Transverse colon (tissue), 4 donors: ENCODE measurements around the gene SEC23B. TPM values are rescaled to one million over a fixed set of nuclear protein-coding genes. Genes with fewer than 3 reads are reported as not detected.

Source experiments
- DNase-seq: peaks from one replicate; pipeline ENCODE4 v3.0.0-alpha.2; 2019
- H3K27ac ChIP-seq, 4 donors: fragments of 200-600 bp; sonication (generic); 2 replicates each; pipeline ENCODE4 v1.5.1; 2016 to 2018; ENCODE audit warnings: inconsistent platforms in 4 of 4
- H3K27me3 ChIP-seq: fragments of 200-600 bp; sonication (generic); 2 replicates; pipeline ENCODE4 v1.5.1; 2017; ENCODE audit warnings: inconsistent platforms
- H3K36me3 ChIP-seq, 4 donors: fragments of 200-600 bp; sonication (generic); 2 replicates each; pipeline ENCODE4 v1.5.1; 2017 to 2019; ENCODE audit warnings: inconsistent platforms in 4 of 4
- H3K4me1 ChIP-seq, 4 donors: fragments of 200-600 bp; sonication (generic); 2 replicates each; pipeline ENCODE4 v1.5.1; 2017 to 2020; ENCODE audit warnings: inconsistent platforms in 4 of 4
- H3K4me3 ChIP-seq, 4 donors: fragments of 200-600 bp; sonication (generic); 1 replicate in 1 of 4; 2 replicates in 3 of 4; pipeline versions ENCODE4 v1.5.1 to v1.6.1; 2017 to 2019; ENCODE audit warnings: inconsistent platforms in 4 of 4
- H3K9me3 ChIP-seq, 2 donors: fragments of 200-600 bp; sonication (generic); 2 replicates each; pipeline ENCODE4 v1.5.1; 2017 to 2019; ENCODE audit warnings: inconsistent platforms in 2 of 2
- EP300 ChIP-seq: sonication (generic); formaldehyde crosslinking; IDR thresholded peaks from one replicate; pipeline ENCODE4 v1.6.1; 2017; ENCODE audit warnings: antibody characterized with exemption, low read depth
- POLR2A ChIP-seq: fragments of 450-650 bp; IDR thresholded peaks from one replicate; pipeline ENCODE4 v1.6.1; 2016; ENCODE audit warnings: antibody characterized with exemption, mild to moderate bottlenecking, moderate library complexity
- POLR2AphosphoS5 ChIP-seq, 3 donors: sonication (generic); formaldehyde crosslinking; IDR thresholded peaks; one replicate each; pipeline ENCODE4 v1.6.1; 2016; ENCODE audit warnings: antibody characterized with exemption in 3 of 3
- WGBS, 2 donors: methylation state at CpG; one replicate each; pipeline ENCODE4 v1.1.5; 2018; ENCODE audit warnings: low coverage in 1 of 2; 5-methylcytosine and 5-hydroxymethylcytosine counted together
- in situ Hi-C, 4 donors: fragments of 200-750 bp; cut with MboI; loops; one replicate each; pipeline versions ENCODE4 v1.15.0 to v1.15.1; 2017; ENCODE audit warnings: low sequenced_read_pairs in 3 of 4, low pct_ligation_motif_present in 1 of 4, low pct_unique_long_range_greater_than_20kb in 1 of 4
- intact Hi-C: fragments of 100-400 bp; cut with DNase I; formaldehyde crosslinking; loops from one replicate; pipeline ENCODE4 v1.15.1; 2023; ENCODE audit warnings: low total_unique reads
- total RNA-seq, 4 donors: library from RNA; depleted of rRNA; stranded (reverse); fragments of >200 nt; gene quantifications; one replicate each; pipeline ENCODE4 v1.1.0, GENCODE V29; 2016
- TF ChIP-seq, protein P1 (sequence below), 5 experiments: fragments of 200-600 bp in 3 of 5; fragments of 450-650 bp in 2 of 5; sonication (generic) in 3 of 5; IDR thresholded peaks; 1 replicate in 2 of 5; 2 replicates in 3 of 5; pipeline ENCODE4 v1.5.1; 2016 to 2017; ENCODE audit warnings: antibody characterized with exemption in 5 of 5, inconsistent platforms in 3 of 5, mild to moderate bottlenecking in 2 of 5, moderate library complexity in 1 of 5

SEC23B gene
- total RNA-seq, result 10 to 100 TPM; 16.8 to 38.0 (median 30.9) TPM

DNA sequence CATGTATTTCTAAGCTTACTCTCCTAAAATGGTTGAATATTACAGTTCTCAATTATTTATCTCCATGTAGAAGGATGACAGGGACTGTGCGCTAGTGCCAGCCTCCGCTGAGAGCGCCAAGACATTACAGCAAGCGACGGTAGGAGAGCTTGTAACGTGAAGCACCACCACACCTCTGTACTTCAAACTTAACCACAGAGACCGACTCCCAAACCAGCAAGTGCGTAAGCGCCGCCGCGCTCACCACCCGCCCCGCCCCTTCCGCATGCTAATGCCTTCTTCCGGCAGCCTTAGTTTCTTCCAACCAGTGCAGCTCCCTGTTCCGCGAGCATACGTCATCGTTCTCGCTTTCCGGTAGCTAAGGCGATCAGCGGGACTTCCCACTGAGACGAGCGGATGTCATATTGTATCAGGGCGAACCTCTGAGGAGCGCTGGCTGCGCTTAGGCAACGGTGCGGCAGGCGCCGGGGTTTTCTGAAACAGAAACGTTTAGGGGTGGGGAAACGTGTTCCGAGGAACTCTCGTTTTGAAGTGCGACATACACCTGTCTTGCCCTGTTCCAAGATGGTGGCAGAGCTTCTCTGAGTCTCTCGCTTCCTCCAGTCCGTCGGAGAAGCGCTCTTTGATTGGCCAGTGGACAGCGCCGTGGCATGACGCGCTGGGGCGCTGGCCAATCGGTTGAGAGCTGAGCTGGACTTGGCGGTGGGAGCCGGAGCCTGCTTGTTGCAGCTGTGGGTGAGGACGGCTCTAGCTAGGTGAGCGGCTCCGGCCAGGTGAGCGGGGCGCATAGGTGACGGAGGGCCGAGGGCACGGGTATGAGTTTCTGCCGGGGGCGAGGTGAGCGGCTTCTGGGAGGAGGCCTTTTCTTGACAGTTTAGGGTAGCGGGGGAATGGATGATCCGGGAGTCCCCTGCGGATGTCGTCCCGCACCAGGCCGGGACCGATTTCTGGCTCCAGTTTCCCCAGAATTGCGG lies at the start of gene SEC23B:
TSS of gene SEC23B (plus strand) at position 723 of the 974 bp plus-strand sequence. CDS start 2,896 bp downstream, outside the sequence.
- peaks cover 9% of the 10 kb centered on the region for H3K27me3 ChIP-seq
- peak; percentile 99 for DNase-seq
- H3K4me3 ChIP-seq, result peak within 1 kb of the TSS; percentile 53 to 85 (median 80)
- peaks cover 0 to 18% (median 3%) of the 10 kb centered on the region in 4 donors for H3K36me3 ChIP-seq
- in situ Hi-C loops (no loop called here), intact Hi-C loops (no loop called here)
- no peak for TF ChIP-seq EP300
- TF ChIP-seq, protein P1, sequence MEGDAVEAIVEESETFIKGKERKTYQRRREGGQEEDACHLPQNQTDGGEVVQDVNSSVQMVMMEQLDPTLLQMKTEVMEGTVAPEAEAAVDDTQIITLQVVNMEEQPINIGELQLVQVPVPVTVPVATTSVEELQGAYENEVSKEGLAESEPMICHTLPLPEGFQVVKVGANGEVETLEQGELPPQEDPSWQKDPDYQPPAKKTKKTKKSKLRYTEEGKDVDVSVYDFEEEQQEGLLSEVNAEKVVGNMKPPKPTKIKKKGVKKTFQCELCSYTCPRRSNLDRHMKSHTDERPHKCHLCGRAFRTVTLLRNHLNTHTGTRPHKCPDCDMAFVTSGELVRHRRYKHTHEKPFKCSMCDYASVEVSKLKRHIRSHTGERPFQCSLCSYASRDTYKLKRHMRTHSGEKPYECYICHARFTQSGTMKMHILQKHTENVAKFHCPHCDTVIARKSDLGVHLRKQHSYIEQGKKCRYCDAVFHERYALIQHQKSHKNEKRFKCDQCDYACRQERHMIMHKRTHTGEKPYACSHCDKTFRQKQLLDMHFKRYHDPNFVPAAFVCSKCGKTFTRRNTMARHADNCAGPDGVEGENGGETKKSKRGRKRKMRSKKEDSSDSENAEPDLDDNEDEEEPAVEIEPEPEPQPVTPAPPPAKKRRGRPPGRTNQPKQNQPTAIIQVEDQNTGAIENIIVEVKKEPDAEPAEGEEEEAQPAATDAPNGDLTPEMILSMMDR (IDR thresholded peaks at IDR 0.05), result no peak
- peak; percentile 87 for TF ChIP-seq POLR2A
- TF ChIP-seq POLR2AphosphoS5 (IDR thresholded peaks at IDR 0.05), result peak; percentile 85 to 92 (median 90)
- 0% methylated on average over 13 to 68 of the region's 69 CpGs for WGBS, 2 donors
- H3K4me1 ChIP-seq, result peaks cover 0 to 31% (median 10%) of the 10 kb centered on the region in 4 donors
- peak within 1 kb of the TSS; percentile 94 to 98 (median 96) for H3K27ac ChIP-seq
- H3K9me3 ChIP-seq, result no peaks in the 10 kb centered on the region

DNA sequence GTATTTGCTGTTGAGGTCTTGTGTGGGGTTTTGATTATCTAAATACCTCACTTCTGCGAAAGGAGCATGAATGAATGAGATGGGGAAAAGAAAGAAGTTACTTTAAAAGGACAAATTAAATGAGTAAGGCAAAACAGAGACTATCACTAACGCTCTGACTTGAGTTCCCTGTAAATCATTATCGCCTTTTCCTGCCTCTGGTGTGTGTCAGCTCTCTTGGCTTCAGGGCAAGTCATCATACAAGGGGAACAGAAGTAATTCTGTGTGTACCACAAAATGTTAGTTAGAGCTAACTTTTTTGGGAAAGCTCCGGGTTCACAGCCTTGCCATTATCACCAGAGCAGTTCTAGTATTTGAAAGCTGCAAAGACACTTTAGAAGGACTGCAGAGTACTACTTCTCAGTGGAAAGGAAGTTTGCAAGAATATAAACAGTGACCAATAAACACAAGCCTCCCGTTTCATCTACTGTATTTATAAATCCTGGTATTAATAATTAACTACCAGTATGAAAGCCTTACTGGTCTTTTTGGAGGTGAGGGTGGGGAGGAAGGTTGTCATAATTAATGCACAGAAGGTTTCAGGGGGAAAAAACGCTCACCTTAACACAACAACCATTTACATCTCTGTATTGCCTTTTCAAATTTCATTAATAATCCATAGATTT lies 42.1 kb upstream of the SEC23B start:
- Histone ChIP-seq H3K36me3 (no peaks in the 10 kb centered on the region), H3K4me1 (peaks cover 8 to 20% (median 14%) of the 10 kb centered on the region in 4 donors), H3K27ac (no peak overlapping the region), H3K27me3 (no peaks in the 10 kb centered on the region), H3K9me3 (no peaks in the 10 kb centered on the region), H3K4me3 (peak overlapping the region in 2 of 4 donors; percentile 50 to 77)
- intact Hi-C loops, result no loop called here
- TF ChIP-seq POLR2A (no peak), POLR2AphosphoS5 (IDR thresholded peaks at IDR 0.05) (no peak), EP300 (no peak)
- TF ChIP-seq, protein P1 (IDR thresholded peaks at IDR 0.05), result no peak
- in situ Hi-C loops, result no loop called here
- no peak for DNase-seq
- WGBS, 2 donors, result 41 to 58% methylated on average over 6 of the region's 6 CpGs

DNA sequence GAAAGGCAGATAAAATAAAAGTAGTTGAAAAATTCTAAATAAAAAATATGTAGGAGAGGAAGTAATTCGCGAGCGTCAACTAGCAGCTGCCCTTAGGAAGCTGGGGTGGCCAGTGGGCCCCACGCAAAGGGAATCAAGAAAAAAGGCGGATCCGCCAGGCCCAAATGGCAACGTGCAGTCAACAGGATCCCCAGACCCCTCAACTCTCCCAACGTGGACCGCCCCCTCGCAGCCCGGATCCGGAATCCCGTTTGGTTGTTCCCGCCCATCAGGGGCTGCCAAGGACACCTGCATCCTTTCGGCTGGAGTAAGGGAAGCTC lies 41.2 kb upstream of the SEC23B start:
- Histone ChIP-seq H3K4me3 (peak overlapping the region; percentile 50 to 78 (median 64)), H3K27me3 (no peaks in the 10 kb centered on the region), H3K9me3 (no peaks in the 10 kb centered on the region), H3K36me3 (no peaks in the 10 kb centered on the region), H3K4me1 (peaks cover 8 to 20% (median 14%) of the 10 kb centered on the region in 4 donors), H3K27ac (peak overlapping the region; percentile 81 to 87 (median 84))
- WGBS, 2 donors, result 1 to 2% methylated on average over 11 to 15 of the region's 15 CpGs
- intact Hi-C loops (no loop called here), in situ Hi-C loops (no loop called here)
- DNase-seq, result no peak
- TF ChIP-seq EP300 (no peak), POLR2AphosphoS5 (IDR thresholded peaks at IDR 0.05) (no peak), POLR2A (no peak)
- TF ChIP-seq, protein P1 (IDR thresholded peaks at IDR 0.05), result no peak
